Liver (tissue), 9 donors: ENCODE results near the gene LRMDA. TPM values are rescaled to one million over a fixed set of nuclear protein-coding genes. Genes with fewer than 3 reads are reported as not detected.

Experiments used
- DNase-seq: peaks from one replicate; pipeline ENCODE4 v3.0.0-alpha.2; 2017; ENCODE audit warnings: low spot score
- H3K27ac ChIP-seq, 2 donors: one replicate each; pipeline ENCODE4 v1.7.0; 2013; ENCODE audit warnings: inconsistent platforms in 2 of 2, low read length in 2 of 2, control low read depth in 1 of 2, low read depth in 1 of 2, mild to moderate bottlenecking in 1 of 2
- H3K27me3 ChIP-seq, 4 donors: one replicate each; pipeline versions ENCODE4 v1.6.1 to v1.7.0; 2013; ENCODE audit warnings: low read length in 3 of 4, inconsistent platforms in 1 of 4, mild to moderate bottlenecking in 1 of 4, moderate library complexity in 1 of 4; ENCODE audit not compliant: control insufficient read depth in 4 of 4, insufficient read depth in 4 of 4
- H3K36me3 ChIP-seq, 4 donors: one replicate each; pipeline versions ENCODE4 v1.6.1 to v1.7.0; 2013; ENCODE audit warnings: low read length in 3 of 4, mild to moderate bottlenecking in 3 of 4, low read depth in 1 of 4, moderate library complexity in 1 of 4; ENCODE audit not compliant: control insufficient read depth in 4 of 4, insufficient read depth in 3 of 4
- H3K4me1 ChIP-seq, 4 donors: one replicate each; pipeline versions ENCODE4 v1.6.1 to v1.7.0; 2013; ENCODE audit warnings: low read length in 3 of 4, mild to moderate bottlenecking in 3 of 4, moderate library complexity in 1 of 4; ENCODE audit not compliant: control insufficient read depth in 4 of 4, insufficient read depth in 4 of 4
- H3K4me3 ChIP-seq, 3 donors: one replicate each; pipeline versions ENCODE4 v1.6.1 to v1.7.0; 2013; ENCODE audit warnings: low read length in 3 of 3, control low read depth in 1 of 3, low read depth in 1 of 3, mild to moderate bottlenecking in 1 of 3
- H3K9ac ChIP-seq, 2 donors: one replicate each; pipeline ENCODE4 v1.7.0; 2013; ENCODE audit warnings: low read length in 2 of 2, mild to moderate bottlenecking in 2 of 2, moderate library complexity in 2 of 2, control low read depth in 1 of 2, low read depth in 1 of 2
- H3K9me3 ChIP-seq, 4 donors: one replicate each; pipeline versions ENCODE4 v1.6.1 to v1.7.0; 2013; ENCODE audit warnings: low read length in 3 of 4; ENCODE audit not compliant: control insufficient read depth in 4 of 4
- EGR1 ChIP-seq, 2 donors: IDR thresholded peaks; 2 replicates each; pipeline ENCODE4 v1.6.1; 2016 to 2018; ENCODE audit warnings: antibody characterized with exemption in 2 of 2, low read depth in 2 of 2
- FOXA1 ChIP-seq: IDR thresholded peaks from 2 replicates; pipeline ENCODE4 v1.6.1; 2016; ENCODE audit warnings: antibody characterized with exemption
- FOXA2 ChIP-seq: IDR thresholded peaks from 2 replicates; pipeline ENCODE4 v1.6.1; 2016; ENCODE audit warnings: antibody characterized with exemption
- GABPA ChIP-seq, 2 donors: IDR thresholded peaks in 1 of 2; conservative IDR thresholded peaks in 1 of 2; 2 replicates each; pipeline ENCODE4 v1.6.1; 2016; ENCODE audit warnings: antibody characterized with exemption in 2 of 2, mild to moderate bottlenecking in 1 of 2, moderate library complexity in 1 of 2
- HNF4A ChIP-seq, 2 donors: conservative IDR thresholded peaks; 2 replicates each; pipeline ENCODE4 v1.6.1; 2016; ENCODE audit warnings: antibody characterized with exemption in 2 of 2, mild to moderate bottlenecking in 2 of 2
- HNF4G ChIP-seq: IDR thresholded peaks from 2 replicates; pipeline ENCODE4 v1.6.1; 2016; ENCODE audit warnings: antibody characterized with exemption
- JUND ChIP-seq, 2 donors: IDR thresholded peaks; 2 replicates each; pipeline ENCODE4 v1.6.1; 2016; ENCODE audit warnings: antibody characterized with exemption in 2 of 2
- MAX ChIP-seq: IDR thresholded peaks from 2 replicates; pipeline ENCODE4 v1.6.1; 2016; ENCODE audit warnings: antibody characterized with exemption
- NR2F2 ChIP-seq: IDR thresholded peaks from 2 replicates; pipeline ENCODE4 v1.6.1; 2016; ENCODE audit warnings: antibody characterized with exemption
- RAD21 ChIP-seq, 2 donors: IDR thresholded peaks; 2 replicates each; pipeline ENCODE4 v1.6.1; 2016; ENCODE audit warnings: antibody characterized with exemption in 2 of 2, mild to moderate bottlenecking in 2 of 2
- RXRA ChIP-seq, 2 donors: IDR thresholded peaks; 2 replicates each; pipeline ENCODE4 v1.6.1; 2017 to 2018; ENCODE audit warnings: antibody characterized with exemption in 2 of 2, mild to moderate bottlenecking in 1 of 2
- TAF1 ChIP-seq: conservative IDR thresholded peaks from 2 replicates; pipeline ENCODE4 v1.6.1; 2016; ENCODE audit warnings: antibody characterized with exemption, mild to moderate bottlenecking
- YY1 ChIP-seq: IDR thresholded peaks from 2 replicates; pipeline ENCODE4 v1.6.1; 2016; ENCODE audit warnings: antibody characterized with exemption, mild to moderate bottlenecking
- WGBS: extraction: QIAGEN DNeasy Blood & Tissue Kit; methylation state at CpG from one replicate; pipeline ENCODE4 v1.1.7; 2013; 5-methylcytosine and 5-hydroxymethylcytosine counted together
- polyA plus RNA-seq, 2 donors: library from polyadenylated mRNA; stranded (reverse) in 1 of 2; unstranded in 1 of 2; fragments of 200-250 nt in 1 of 2; fragments of >200 nt in 1 of 2; fragmentation: Nextera tagmentation in 1 of 2; extraction: Ambion mirVana in 1 of 2; gene quantifications; one replicate each; pipeline versions ENCODE4 v1.2.1 to v1.2.3, GENCODE V29; 2013 to 2015
- total RNA-seq, 2 donors: library from RNA; depleted of rRNA; stranded (reverse); fragments of >200 nt; gene quantifications; one replicate each; pipeline ENCODE4 v1.2.3, GENCODE V29; 2014
- TF ChIP-seq, protein P1 (sequence below): IDR thresholded peaks from 2 replicates; pipeline ENCODE4 v1.6.1; 2016; ENCODE audit warnings: antibody characterized with exemption
- TF ChIP-seq, protein P2 (sequence below): IDR thresholded peaks from 2 replicates; pipeline ENCODE4 v1.6.1; 2016; ENCODE audit warnings: antibody characterized with exemption, mild to moderate bottlenecking
- TF ChIP-seq, protein P3 (sequence below): fragments of 150-350 bp; IDR thresholded peaks from 2 replicates; pipeline ENCODE4 v1.5.1; 2017; ENCODE audit warnings: improper control_type of control experiment, low read depth, low read length; ENCODE audit not compliant: missing input control
- donor health status: healthy.
- donor health status: healthy.
- donor health status: healthy.
- donor health status: healthy.
- donor health status: healthy.

The LRMDA gene
- total and polyA plus RNA-seq, 4 donors = 7.9 to 15.8 (median 11.3) TPM

- H3K4me1 ChIP-seq = no peaks in the 10 kb centered on the region
- no peak overlapping the region for H3K4me3 ChIP-seq
- 93% methylated on average over 4 of the region's 4 CpGs for WGBS
- no peak for TF ChIP-seq RAD21 (IDR thresholded peaks at IDR 0.05)
- TF ChIP-seq GABPA (IDR thresholded peaks at IDR 0.05 in 1 of 2, conservative IDR thresholded peaks at IDR 0.05 in 1 of 2) = no peak
- no peak for TF ChIP-seq FOXA1
- no peak overlapping the region for H3K9ac ChIP-seq
- DNase-seq = no peak
- no peaks in the 10 kb centered on the region for H3K36me3 ChIP-seq
- no peak overlapping the region for H3K27ac ChIP-seq
- H3K9me3 ChIP-seq = no peaks in the 10 kb centered on the region
- no peaks in the 10 kb centered on the region for H3K27me3 ChIP-seq
These were observed 1150.3 kb downstream of the LRMDA start for GRCh38 chr10:76581506-76582256.

GRCh38 chr10:76582531-76582930 lies 1151.1 kb downstream of the LRMDA start:
- Histone ChIP-seq H3K27ac (no peak overlapping the region), H3K9me3 (no peaks in the 10 kb centered on the region), H3K4me1 (no peaks in the 10 kb centered on the region), H3K27me3 (no peaks in the 10 kb centered on the region), H3K36me3 (no peaks in the 10 kb centered on the region), H3K4me3 (no peak overlapping the region), H3K9ac (no peak overlapping the region)
- 98% methylated on average over 1 of the region's 1 CpG for WGBS
- TF ChIP-seq FOXA2 (no peak), EGR1 (IDR thresholded peaks at IDR 0.05; ENCODE audit: low read depth in 2 of 2) (no peak), RXRA (IDR thresholded peaks at IDR 0.05) (no peak), GABPA (IDR thresholded peaks at IDR 0.05 in 1 of 2, conservative IDR thresholded peaks at IDR 0.05 in 1 of 2) (no peak), MAX (no peak), NR2F2 (no peak), TAF1 (no peak), JUND (IDR thresholded peaks at IDR 0.05) (no peak), YY1 (no peak), HNF4A (conservative IDR thresholded peaks at IDR 0.05) (no peak), HNF4G (no peak), FOXA1 (no peak)
- TF ChIP-seq, protein P1, sequence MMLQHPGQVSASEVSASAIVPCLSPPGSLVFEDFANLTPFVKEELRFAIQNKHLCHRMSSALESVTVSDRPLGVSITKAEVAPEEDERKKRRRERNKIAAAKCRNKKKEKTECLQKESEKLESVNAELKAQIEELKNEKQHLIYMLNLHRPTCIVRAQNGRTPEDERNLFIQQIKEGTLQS = no peak
- TF ChIP-seq, protein P2, sequence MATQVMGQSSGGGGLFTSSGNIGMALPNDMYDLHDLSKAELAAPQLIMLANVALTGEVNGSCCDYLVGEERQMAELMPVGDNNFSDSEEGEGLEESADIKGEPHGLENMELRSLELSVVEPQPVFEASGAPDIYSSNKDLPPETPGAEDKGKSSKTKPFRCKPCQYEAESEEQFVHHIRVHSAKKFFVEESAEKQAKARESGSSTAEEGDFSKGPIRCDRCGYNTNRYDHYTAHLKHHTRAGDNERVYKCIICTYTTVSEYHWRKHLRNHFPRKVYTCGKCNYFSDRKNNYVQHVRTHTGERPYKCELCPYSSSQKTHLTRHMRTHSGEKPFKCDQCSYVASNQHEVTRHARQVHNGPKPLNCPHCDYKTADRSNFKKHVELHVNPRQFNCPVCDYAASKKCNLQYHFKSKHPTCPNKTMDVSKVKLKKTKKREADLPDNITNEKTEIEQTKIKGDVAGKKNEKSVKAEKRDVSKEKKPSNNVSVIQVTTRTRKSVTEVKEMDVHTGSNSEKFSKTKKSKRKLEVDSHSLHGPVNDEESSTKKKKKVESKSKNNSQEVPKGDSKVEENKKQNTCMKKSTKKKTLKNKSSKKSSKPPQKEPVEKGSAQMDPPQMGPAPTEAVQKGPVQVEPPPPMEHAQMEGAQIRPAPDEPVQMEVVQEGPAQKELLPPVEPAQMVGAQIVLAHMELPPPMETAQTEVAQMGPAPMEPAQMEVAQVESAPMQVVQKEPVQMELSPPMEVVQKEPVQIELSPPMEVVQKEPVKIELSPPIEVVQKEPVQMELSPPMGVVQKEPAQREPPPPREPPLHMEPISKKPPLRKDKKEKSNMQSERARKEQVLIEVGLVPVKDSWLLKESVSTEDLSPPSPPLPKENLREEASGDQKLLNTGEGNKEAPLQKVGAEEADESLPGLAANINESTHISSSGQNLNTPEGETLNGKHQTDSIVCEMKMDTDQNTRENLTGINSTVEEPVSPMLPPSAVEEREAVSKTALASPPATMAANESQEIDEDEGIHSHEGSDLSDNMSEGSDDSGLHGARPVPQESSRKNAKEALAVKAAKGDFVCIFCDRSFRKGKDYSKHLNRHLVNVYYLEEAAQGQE = no peak
- no peak for DNase-seq

- 73% methylated on average over 3 of the region's 3 CpGs for WGBS
- TF ChIP-seq, protein P3, sequence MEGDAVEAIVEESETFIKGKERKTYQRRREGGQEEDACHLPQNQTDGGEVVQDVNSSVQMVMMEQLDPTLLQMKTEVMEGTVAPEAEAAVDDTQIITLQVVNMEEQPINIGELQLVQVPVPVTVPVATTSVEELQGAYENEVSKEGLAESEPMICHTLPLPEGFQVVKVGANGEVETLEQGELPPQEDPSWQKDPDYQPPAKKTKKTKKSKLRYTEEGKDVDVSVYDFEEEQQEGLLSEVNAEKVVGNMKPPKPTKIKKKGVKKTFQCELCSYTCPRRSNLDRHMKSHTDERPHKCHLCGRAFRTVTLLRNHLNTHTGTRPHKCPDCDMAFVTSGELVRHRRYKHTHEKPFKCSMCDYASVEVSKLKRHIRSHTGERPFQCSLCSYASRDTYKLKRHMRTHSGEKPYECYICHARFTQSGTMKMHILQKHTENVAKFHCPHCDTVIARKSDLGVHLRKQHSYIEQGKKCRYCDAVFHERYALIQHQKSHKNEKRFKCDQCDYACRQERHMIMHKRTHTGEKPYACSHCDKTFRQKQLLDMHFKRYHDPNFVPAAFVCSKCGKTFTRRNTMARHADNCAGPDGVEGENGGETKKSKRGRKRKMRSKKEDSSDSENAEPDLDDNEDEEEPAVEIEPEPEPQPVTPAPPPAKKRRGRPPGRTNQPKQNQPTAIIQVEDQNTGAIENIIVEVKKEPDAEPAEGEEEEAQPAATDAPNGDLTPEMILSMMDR = no peak
- TF ChIP-seq, protein P2 = no peak
- TF ChIP-seq RAD21 (IDR thresholded peaks at IDR 0.05) (no peak), EGR1 (IDR thresholded peaks at IDR 0.05; ENCODE audit: low read depth in 2 of 2) (no peak), JUND (IDR thresholded peaks at IDR 0.05) (no peak), HNF4G (no peak), FOXA2 (no peak), RXRA (IDR thresholded peaks at IDR 0.05) (no peak), YY1 (no peak), FOXA1 (no peak), TAF1 (no peak), HNF4A (conservative IDR thresholded peaks at IDR 0.05) (no peak), GABPA (IDR thresholded peaks at IDR 0.05 in 1 of 2, conservative IDR thresholded peaks at IDR 0.05 in 1 of 2) (no peak)
- TF ChIP-seq, protein P1 = no peak
These were observed 1152.3 kb downstream of the LRMDA start for GRCh38 chr10:76583711-76584161.

More at GRCh38 chr10:76583711-76584161, 1152.3 kb downstream of the LRMDA start:
- no peaks in the 10 kb centered on the region for H3K36me3 ChIP-seq
- no peaks in the 10 kb centered on the region for H3K9me3 ChIP-seq
- no peaks in the 10 kb centered on the region for H3K27me3 ChIP-seq
- no peaks in the 10 kb centered on the region for H3K4me1 ChIP-seq
- H3K4me3 ChIP-seq = no peak overlapping the region
- no peak overlapping the region for H3K27ac ChIP-seq
- DNase-seq = no peak
- no peak overlapping the region for H3K9ac ChIP-seq
